GM12878 (cell line): ENCODE data around the gene GIGYF2. TPM values are rescaled to one million over a fixed set of nuclear protein-coding genes. Genes with fewer than 3 reads are reported as not detected.

Source experiments
- ATAC-seq: fragments of 200-7000 bp; cut with Tn5 transposase; 3 replicates; pipeline ENCODE4 v1.9.1; 2020; ENCODE audit warnings: mild to moderate bottlenecking, moderate library complexity
- BruUV-seq: library from RNA; stranded (reverse); fragments of 400-500 nt; replicated peaks from 2 replicates; lab custom pipeline; 2021; lab: Mats Ljungman, UMichigan
- CTCF ChIA-PET: fragments of 300-600 bp; sonication (Branson Sonifier 250); formaldehyde crosslinking; extraction: SDS; loops from one replicate; lab custom pipeline; 2021; ENCODE audit warnings: inconsistent platforms; lab: Yijun Ruan, JAX
- POLR2A ChIA-PET: fragments of 350-600 bp; formaldehyde crosslinking; extraction: SDS; loops from one replicate; lab custom pipeline; 2021; ENCODE audit warnings: inconsistent platforms; lab: Charles Lee
- RAD21 ChIA-PET: fragments of 300-600 bp; sonication (Branson Sonifier 250); formaldehyde crosslinking; loops from one replicate; lab custom pipeline; 2023; ENCODE audit warnings: antibody characterized with exemption; ENCODE audit not compliant: unreplicated experiment; lab: Charles Lee
- SMC1A ChIA-PET: fragments of 300-600 bp; sonication (Branson Sonifier 250); formaldehyde crosslinking; loops from one replicate; lab custom pipeline; 2023; ENCODE audit not compliant: unreplicated experiment, uncharacterized antibody; lab: Charles Lee
- DNase-seq: peaks from one replicate; pipeline ENCODE4 v3.0.0-alpha.2; 2011; ENCODE audit warnings: low read depth, low spot score
- FAIRE-seq: peaks from 3 replicates; lab custom pipeline; 2011; peaks lifted over from hg19 to GRCh38; lab: Jason Lieb, UNC
- H2AFZ ChIP-seq: 2 replicates; pipeline ENCODE4 v1.6.0; 2011; ENCODE audit warnings: low read depth, low read length, control low read depth; ENCODE audit not compliant: control insufficient read depth
- H3K27ac ChIP-seq: 2 replicates; pipeline ENCODE4 v1.5.1; 2011; ENCODE audit warnings: control low read depth; ENCODE audit not compliant: control insufficient read depth, insufficient read depth
- H3K27me3 ChIP-seq, 2 experiments: replicated peaks in 1 of 2; 2 replicates each; pipeline versions ENCODE4 v1.6.0 to v1.6.1; 2011; ENCODE audit warnings: low read length in 1 of 2; ENCODE audit not compliant: control insufficient read depth in 2 of 2, insufficient read depth in 2 of 2
- H3K36me3 ChIP-seq, 2 experiments: 2 replicates each; pipeline ENCODE4 v1.5.1; 2011; ENCODE audit warnings: low read length in 1 of 2; ENCODE audit not compliant: control insufficient read depth in 2 of 2, insufficient read depth in 2 of 2
- H3K4me1 ChIP-seq: 2 replicates; pipeline ENCODE4 v1.6.1; 2011; ENCODE audit warnings: mild to moderate bottlenecking, low read length, moderate library complexity, mixed read lengths; ENCODE audit not compliant: control insufficient read depth, insufficient read depth
- H3K4me2 ChIP-seq: 2 replicates; pipeline ENCODE4 v1.6.0; 2011; ENCODE audit warnings: control low read depth; ENCODE audit not compliant: control insufficient read depth, insufficient read depth
- H3K4me3 ChIP-seq: fragments of 200-600 bp; sonication (generic); 2 replicates; pipeline ENCODE4 v1.5.1; 2016
- H3K79me2 ChIP-seq: 2 replicates; pipeline ENCODE4 v1.6.0; 2011; ENCODE audit warnings: low read length; ENCODE audit not compliant: control insufficient read depth, insufficient read depth
- H3K9ac ChIP-seq: 2 replicates; pipeline ENCODE4 v1.8.0; 2011; ENCODE audit warnings: low read length, control low read depth, mixed read lengths; ENCODE audit not compliant: control insufficient read depth, insufficient read depth
- H3K9me3 ChIP-seq: replicated peaks from 3 replicates; pipeline ENCODE4 v1.5.1; 2011; ENCODE audit warnings: mild to moderate bottlenecking, low read length; ENCODE audit not compliant: control insufficient read depth, insufficient read depth
- H4K20me1 ChIP-seq: 2 replicates; pipeline ENCODE4 v1.6.0; 2011; ENCODE audit not compliant: control insufficient read depth, insufficient read depth
- BHLHE40 ChIP-seq, 2 experiments: fragments of 450-650 bp in 1 of 2; IDR thresholded peaks; 2 replicates each; pipeline ENCODE4 v1.6.1; 2011 to 2017; ENCODE audit warnings: low read depth in 2 of 2, borderline replicate concordance in 1 of 2, improper control_type of control experiment in 1 of 2, low read length in 1 of 2, mild to moderate bottlenecking in 1 of 2
- EP300 ChIP-seq, 2 experiments: fragments of 150-350 bp in 1 of 2; IDR thresholded peaks; 2 replicates each; pipeline ENCODE4 v1.6.1; 2011 to 2012; ENCODE audit warnings: low read depth in 2 of 2, low read length in 2 of 2, borderline replicate concordance in 1 of 2, improper control_type of control experiment in 1 of 2, inconsistent platforms in 1 of 2; ENCODE audit not compliant: control insufficient read depth in 1 of 2
- KAT2A ChIP-seq: conservative IDR thresholded peaks from 2 replicates; pipeline ENCODE4 v1.6.1; 2011; ENCODE audit warnings: low read depth, low read length; ENCODE audit not compliant: control insufficient read depth
- KLF5 ChIP-seq: fragments of 450-650 bp; IDR thresholded peaks from 2 replicates; pipeline ENCODE4 v1.6.1; 2014; ENCODE audit warnings: mild to moderate bottlenecking; ENCODE audit not compliant: partially characterized antibody
- NFYB ChIP-seq: IDR thresholded peaks from 2 replicates; pipeline ENCODE4 v1.6.1; 2011; ENCODE audit warnings: low read depth, mild to moderate bottlenecking, low read length, improper control_type of control experiment, moderate library complexity; ENCODE audit not compliant: insufficient read depth
- SMAD5 ChIP-seq: IDR thresholded peaks from 2 replicates; pipeline ENCODE4 v1.6.1; 2016; ENCODE audit warnings: antibody characterized with exemption, low read depth
- SP1 ChIP-seq: IDR thresholded peaks from one replicate; pipeline ENCODE4 v1.6.1; 2011; ENCODE audit warnings: low read depth, low read length
- WGBS: methylation state at CpG from one replicate; pipeline ENCODE4 v1.1.6; 2016; ENCODE audit warnings: low lambda C conversion rate; ENCODE audit not compliant: insufficient replicate concordance, insufficient coverage; ENCODE audit errors: missing lambda C conversion rate; 5-methylcytosine and 5-hydroxymethylcytosine counted together
- in situ Hi-C: fragments of 300-500 bp; cut with MboI; formaldehyde crosslinking; loops from 9 replicates; pipeline ENCODE4 v1.14.3; 2018; ENCODE audit warnings: mixed read lengths
- intact Hi-C: fragments of 100-400 bp; cut with micrococcal nuclease; formaldehyde crosslinking; loops from one replicate; pipeline ENCODE4 v1.14.2; 2022; ENCODE audit not compliant: unreplicated experiment
- polyA plus RNA-seq, 11 experiments: library from polyadenylated mRNA; depleted of rRNA in 4 of 11; unstranded in 6 of 11; stranded (reverse) in 5 of 11; fragments of >200 nt; fragmentation: Nextera tagmentation in 4 of 11; fragmentation: Illumina TruSeq in 1 of 11; extraction: Ambion mirVana in 4 of 11; extraction: Trizol in 1 of 11; gene quantifications; 1 replicate in 1 of 11; 2 replicates in 10 of 11; pipeline versions ENCODE4 v1.2.1 to v1.2.3, GENCODE V29; 2011 to 2016; ENCODE audit warnings: inconsistent platforms in 2 of 11, missing spikeins in 2 of 11, low read depth in 1 of 11
- total RNA-seq, 4 experiments: library from RNA; depleted of rRNA in 3 of 4; stranded (reverse); fragments of >200 nt in 3 of 4; fragmentation: Illumina TruSeq in 1 of 4; extraction: Trizol in 1 of 4; gene quantifications; 2 replicates each; pipeline versions ENCODE4 v1.2.1 to v1.2.3, GENCODE V29; 2013 to 2021
- TF ChIP-seq, protein P1 (sequence below): fragments of 450-650 bp; IDR thresholded peaks from 2 replicates; pipeline ENCODE4 v1.6.1; 2017; ENCODE audit warnings: mild to moderate bottlenecking, moderate library complexity
- TF ChIP-seq, protein P2 (sequence below): IDR thresholded peaks from 2 replicates; pipeline ENCODE4 v1.6.1; 2011; ENCODE audit warnings: borderline replicate concordance, low read depth, mild to moderate bottlenecking, moderate library complexity, low read length; ENCODE audit not compliant: insufficient read depth, poor library complexity, severe bottlenecking
- TF ChIP-seq, protein P3 (sequence below), 3 experiments: IDR thresholded peaks in 2 of 3; conservative IDR thresholded peaks in 1 of 3; 2 replicates each; pipeline ENCODE4 v1.5.1; 2011; ENCODE audit warnings: low read depth in 3 of 3, low read length in 3 of 3, mild to moderate bottlenecking in 3 of 3, control low read depth in 2 of 3, moderate library complexity in 2 of 3, inconsistent platforms in 1 of 3, mixed read lengths in 1 of 3; ENCODE audit not compliant: control insufficient read depth in 2 of 3, insufficient read depth in 1 of 3; ENCODE audit errors: extremely low read depth in 1 of 3
- TF ChIP-seq, protein P4 (sequence below): fragments of 450-650 bp; IDR thresholded peaks from 2 replicates; pipeline ENCODE4 v1.6.1; 2016; ENCODE audit warnings: mild to moderate bottlenecking, moderate library complexity, borderline replicate concordance

Gene GIGYF2
- total and polyA plus RNA-seq, 10 of the 15 experiments (the other 5 are each of a cell fraction or from before 2014, with no cell fraction given) = 12.2 to 47.2 (median 39.0) TPM

DNA sequence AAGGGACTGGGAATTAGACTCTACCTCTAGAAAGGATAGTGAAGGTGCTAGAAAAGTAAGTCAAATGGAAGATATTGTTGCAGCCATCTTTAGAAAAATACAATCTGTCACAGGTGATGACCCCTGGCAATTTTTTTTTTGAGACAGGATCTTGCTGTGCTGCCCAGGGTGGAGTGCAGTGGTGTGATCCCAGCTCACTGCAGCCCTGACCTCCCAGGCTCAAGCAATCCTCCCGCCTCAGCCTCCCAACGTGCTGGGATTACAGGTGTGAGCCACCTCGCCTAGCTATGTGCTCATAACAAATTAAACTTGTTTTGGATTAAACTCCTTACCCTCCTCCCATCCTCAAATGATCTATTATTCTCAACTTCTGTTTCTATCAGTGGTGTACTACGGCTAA is 3.8 kb upstream of the GIGYF2 start:
- POLR2A ChIA-PET = no interaction called here
- Histone ChIP-seq H3K27me3 (no peaks in the 10 kb centered on the region), H3K79me2 (peaks cover 11% of the 10 kb centered on the region), H2AFZ (no peak overlapping the region), H3K4me3 (no peak overlapping the region), H3K27ac (no peak overlapping the region), H3K4me1 (peaks cover 4% of the 10 kb centered on the region; the same call in 1 of the 2 replicates), H3K4me2 (no peak overlapping the region), H4K20me1 (no peaks in the 10 kb centered on the region), H3K36me3 (no peaks in the 10 kb centered on the region), H3K9ac (no peak overlapping the region), H3K9me3 (no peaks in the 10 kb centered on the region)
- in situ Hi-C loops (no loop called here), intact Hi-C loops (no loop called here)
- BruUV-seq = no TSS peak
- DNase-seq (no peak), ATAC-seq (no peak), FAIRE-seq (no peak)
- WGBS = 78% methylated on average over 4 of the region's 4 CpGs
- RAD21 ChIA-PET = no interaction called here
- CTCF ChIA-PET = no interaction called here
- SMC1A ChIA-PET = no interaction called here
- TF ChIP-seq SMAD5 (no peak), SP1 (no peak), NFYB (no peak), KAT2A (no peak), BHLHE40 (IDR thresholded peaks at IDR 0.05; ENCODE audit: borderline replicate concordance in 1 of 2, low read depth in 2 of 2, low read length in 1 of 2) (no peak), EP300 (IDR thresholded peaks at IDR 0.05; ENCODE audit: borderline replicate concordance in 1 of 2, control insufficient read depth in 1 of 2, low read depth in 2 of 2, low read length in 2 of 2) (no peak), KLF5 (no peak)
- TF ChIP-seq, protein P1, sequence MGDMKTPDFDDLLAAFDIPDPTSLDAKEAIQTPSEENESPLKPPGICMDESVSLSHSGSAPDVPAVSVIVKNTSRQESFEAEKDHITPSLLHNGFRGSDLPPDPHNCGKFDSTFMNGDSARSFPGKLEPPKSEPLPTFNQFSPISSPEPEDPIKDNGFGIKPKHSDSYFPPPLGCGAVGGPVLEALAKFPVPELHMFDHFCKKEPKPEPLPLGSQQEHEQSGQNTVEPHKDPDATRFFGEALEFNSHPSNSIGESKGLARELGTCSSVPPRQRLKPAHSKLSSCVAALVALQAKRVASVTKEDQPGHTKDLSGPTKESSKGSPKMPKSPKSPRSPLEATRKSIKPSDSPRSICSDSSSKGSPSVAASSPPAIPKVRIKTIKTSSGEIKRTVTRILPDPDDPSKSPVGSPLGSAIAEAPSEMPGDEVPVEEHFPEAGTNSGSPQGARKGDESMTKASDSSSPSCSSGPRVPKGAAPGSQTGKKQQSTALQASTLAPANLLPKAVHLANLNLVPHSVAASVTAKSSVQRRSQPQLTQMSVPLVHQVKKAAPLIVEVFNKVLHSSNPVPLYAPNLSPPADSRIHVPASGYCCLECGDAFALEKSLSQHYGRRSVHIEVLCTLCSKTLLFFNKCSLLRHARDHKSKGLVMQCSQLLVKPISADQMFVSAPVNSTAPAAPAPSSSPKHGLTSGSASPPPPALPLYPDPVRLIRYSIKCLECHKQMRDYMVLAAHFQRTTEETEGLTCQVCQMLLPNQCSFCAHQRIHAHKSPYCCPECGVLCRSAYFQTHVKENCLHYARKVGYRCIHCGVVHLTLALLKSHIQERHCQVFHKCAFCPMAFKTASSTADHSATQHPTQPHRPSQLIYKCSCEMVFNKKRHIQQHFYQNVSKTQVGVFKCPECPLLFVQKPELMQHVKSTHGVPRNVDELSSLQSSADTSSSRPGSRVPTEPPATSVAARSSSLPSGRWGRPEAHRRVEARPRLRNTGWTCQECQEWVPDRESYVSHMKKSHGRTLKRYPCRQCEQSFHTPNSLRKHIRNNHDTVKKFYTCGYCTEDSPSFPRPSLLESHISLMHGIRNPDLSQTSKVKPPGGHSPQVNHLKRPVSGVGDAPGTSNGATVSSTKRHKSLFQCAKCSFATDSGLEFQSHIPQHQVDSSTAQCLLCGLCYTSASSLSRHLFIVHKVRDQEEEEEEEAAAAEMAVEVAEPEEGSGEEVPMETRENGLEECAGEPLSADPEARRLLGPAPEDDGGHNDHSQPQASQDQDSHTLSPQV = no peak
- TF ChIP-seq, protein P2, sequence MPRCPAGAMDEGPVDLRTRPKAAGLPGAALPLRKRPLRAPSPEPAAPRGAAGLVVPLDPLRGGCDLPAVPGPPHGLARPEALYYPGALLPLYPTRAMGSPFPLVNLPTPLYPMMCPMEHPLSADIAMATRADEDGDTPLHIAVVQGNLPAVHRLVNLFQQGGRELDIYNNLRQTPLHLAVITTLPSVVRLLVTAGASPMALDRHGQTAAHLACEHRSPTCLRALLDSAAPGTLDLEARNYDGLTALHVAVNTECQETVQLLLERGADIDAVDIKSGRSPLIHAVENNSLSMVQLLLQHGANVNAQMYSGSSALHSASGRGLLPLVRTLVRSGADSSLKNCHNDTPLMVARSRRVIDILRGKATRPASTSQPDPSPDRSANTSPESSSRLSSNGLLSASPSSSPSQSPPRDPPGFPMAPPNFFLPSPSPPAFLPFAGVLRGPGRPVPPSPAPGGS = no peak
- TF ChIP-seq, protein P3, sequence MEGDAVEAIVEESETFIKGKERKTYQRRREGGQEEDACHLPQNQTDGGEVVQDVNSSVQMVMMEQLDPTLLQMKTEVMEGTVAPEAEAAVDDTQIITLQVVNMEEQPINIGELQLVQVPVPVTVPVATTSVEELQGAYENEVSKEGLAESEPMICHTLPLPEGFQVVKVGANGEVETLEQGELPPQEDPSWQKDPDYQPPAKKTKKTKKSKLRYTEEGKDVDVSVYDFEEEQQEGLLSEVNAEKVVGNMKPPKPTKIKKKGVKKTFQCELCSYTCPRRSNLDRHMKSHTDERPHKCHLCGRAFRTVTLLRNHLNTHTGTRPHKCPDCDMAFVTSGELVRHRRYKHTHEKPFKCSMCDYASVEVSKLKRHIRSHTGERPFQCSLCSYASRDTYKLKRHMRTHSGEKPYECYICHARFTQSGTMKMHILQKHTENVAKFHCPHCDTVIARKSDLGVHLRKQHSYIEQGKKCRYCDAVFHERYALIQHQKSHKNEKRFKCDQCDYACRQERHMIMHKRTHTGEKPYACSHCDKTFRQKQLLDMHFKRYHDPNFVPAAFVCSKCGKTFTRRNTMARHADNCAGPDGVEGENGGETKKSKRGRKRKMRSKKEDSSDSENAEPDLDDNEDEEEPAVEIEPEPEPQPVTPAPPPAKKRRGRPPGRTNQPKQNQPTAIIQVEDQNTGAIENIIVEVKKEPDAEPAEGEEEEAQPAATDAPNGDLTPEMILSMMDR (IDR thresholded peaks at IDR 0.05 in 2 of 3, conservative IDR thresholded peaks at IDR 0.05 in 1 of 3; ENCODE audit: control insufficient read depth in 2 of 3, extremely low read depth in 1 of 3, insufficient read depth in 1 of 3, low read depth in 3 of 3, low read length in 3 of 3) = no peak
- TF ChIP-seq, protein P4, sequence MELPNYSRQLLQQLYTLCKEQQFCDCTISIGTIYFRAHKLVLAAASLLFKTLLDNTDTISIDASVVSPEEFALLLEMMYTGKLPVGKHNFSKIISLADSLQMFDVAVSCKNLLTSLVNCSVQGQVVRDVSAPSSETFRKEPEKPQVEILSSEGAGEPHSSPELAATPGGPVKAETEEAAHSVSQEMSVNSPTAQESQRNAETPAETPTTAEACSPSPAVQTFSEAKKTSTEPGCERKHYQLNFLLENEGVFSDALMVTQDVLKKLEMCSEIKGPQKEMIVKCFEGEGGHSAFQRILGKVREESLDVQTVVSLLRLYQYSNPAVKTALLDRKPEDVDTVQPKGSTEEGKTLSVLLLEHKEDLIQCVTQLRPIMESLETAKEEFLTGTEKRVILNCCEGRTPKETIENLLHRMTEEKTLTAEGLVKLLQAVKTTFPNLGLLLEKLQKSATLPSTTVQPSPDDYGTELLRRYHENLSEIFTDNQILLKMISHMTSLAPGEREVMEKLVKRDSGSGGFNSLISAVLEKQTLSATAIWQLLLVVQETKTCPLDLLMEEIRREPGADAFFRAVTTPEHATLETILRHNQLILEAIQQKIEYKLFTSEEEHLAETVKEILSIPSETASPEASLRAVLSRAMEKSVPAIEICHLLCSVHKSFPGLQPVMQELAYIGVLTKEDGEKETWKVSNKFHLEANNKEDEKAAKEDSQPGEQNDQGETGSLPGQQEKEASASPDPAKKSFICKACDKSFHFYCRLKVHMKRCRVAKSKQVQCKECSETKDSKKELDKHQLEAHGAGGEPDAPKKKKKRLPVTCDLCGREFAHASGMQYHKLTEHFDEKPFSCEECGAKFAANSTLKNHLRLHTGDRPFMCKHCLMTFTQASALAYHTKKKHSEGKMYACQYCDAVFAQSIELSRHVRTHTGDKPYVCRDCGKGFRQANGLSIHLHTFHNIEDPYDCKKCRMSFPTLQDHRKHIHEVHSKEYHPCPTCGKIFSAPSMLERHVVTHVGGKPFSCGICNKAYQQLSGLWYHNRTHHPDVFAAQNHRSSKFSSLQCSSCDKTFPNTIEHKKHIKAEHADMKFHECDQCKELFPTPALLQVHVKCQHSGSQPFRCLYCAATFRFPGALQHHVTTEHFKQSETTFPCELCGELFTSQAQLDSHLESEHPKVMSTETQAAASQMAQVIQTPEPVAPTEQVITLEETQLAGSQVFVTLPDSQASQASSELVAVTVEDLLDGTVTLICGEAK = no peak
